GM12874 (cell line): ENCODE results near the gene CHURC1.

ENCODE experiments used
- CTCF ChIP-seq: IDR thresholded peaks from 2 replicates; pipeline ENCODE4 v1.5.1; 2011; ENCODE audit warnings: low read depth, mild to moderate bottlenecking, control low read depth, low read length, moderate library complexity; ENCODE audit not compliant: insufficient read depth

CHURC1 gene

GRCh38 chr14:64914237-64915028 lies at the start of gene CHURC1:
CHURC1 (plus strand) TSS chr14:64914455; CDS start chr14:64914496, 41 bp downstream.
- TF ChIP-seq CTCF = no peak

- no peak for TF ChIP-seq CTCF
These were observed 49.1 kb upstream of the CHURC1 start for GRCh38 chr14:64865109-64865508.

- TF ChIP-seq CTCF = no peak
These were observed 48.3 kb upstream of the CHURC1 start for GRCh38 chr14:64865992-64866391.

- TF ChIP-seq CTCF = no peak
These were observed 47.1 kb upstream of the CHURC1 start for GRCh38 chr14:64867182-64867581.

- no peak for TF ChIP-seq CTCF
These were observed 45.9 kb upstream of the CHURC1 start for GRCh38 chr14:64868379-64868778.

- TF ChIP-seq CTCF = no peak
These were observed 45.4 kb upstream of the CHURC1 start for GRCh38 chr14:64868841-64869240.

- TF ChIP-seq CTCF = no peak
These were observed 44.1 kb upstream of the CHURC1 start for GRCh38 chr14:64870160-64870559.

GRCh38 chr14:64871344-64871743 lies 42.9 kb upstream of the CHURC1 start:
- no peak for TF ChIP-seq CTCF
